ENCODE data around the gene TRMT1.
"Not testable (repeated sequence)": the region's sequence is repeated elsewhere in the genome, so short reads cannot be mapped to it uniquely, and the experiment has no call there.

Gene TRMT1

GRCh38 chr19:13150187-13150930 lies 33.8 kb upstream of the TRMT1 start, which contains the start of the genes IER2 and STX10:
IER2 (plus strand) TSS chr19:13150411; CDS start chr19:13153187, 2,776 bp downstream.
STX10 (minus strand) TSS chr19:13150375; CDS start chr19:13150173, 202 bp downstream.
- peak; percentile 94 for DNase-seq

- DNase-seq: peak; percentile 38
Measured at GRCh38 chr19:13149628-13150186, 33.2 kb upstream of the TRMT1 start.

GRCh38 chr19:13149173-13149627 lies 32.7 kb upstream of the TRMT1 start:
- not testable (repeated sequence) for DNase-seq

GRCh38 chr19:13146763-13147563 lies 30.4 kb upstream of the TRMT1 start:
- no peak for DNase-seq

DNA sequence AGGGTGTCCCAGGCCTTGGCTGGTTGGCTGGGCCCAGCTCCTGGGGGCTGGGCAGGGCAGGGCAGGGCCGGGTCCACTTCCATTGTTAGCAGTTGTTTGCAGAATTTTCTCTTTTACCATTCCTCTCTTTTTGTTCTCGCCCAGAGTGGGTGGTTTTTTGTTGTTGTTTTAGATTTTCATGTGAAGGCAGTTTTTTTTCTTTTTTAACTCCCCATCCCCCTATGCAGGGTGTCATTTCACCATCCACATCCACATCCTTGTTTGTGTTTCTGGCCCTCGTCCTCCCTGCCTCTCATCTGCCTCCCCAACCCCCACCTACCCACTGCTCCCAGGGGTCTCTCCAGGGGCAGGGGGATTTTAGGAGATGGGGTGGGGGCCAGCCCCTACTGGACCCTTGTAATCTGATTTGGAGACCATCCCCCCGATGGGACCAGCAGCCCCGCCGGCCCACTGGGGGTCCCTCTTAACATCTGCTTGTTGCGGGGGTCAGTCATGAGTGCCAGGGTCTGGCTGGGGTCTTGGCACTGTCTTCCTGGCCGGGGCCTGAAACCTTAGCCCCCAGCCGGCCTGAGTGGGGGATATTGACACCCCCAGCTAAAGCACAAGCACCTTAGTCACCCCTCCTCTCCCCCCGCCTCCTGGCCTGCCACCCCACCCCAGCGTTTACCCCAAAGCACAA lies 23.2 kb upstream of the TRMT1 start:
- no peak for DNase-seq

GRCh38 chr19:13138916-13139198 lies 22.3 kb upstream of the TRMT1 start:
- no peak for DNase-seq

- no peak for DNase-seq
Measured at GRCh38 chr19:13138171-13138915, 21.8 kb upstream of the TRMT1 start.

DNA sequence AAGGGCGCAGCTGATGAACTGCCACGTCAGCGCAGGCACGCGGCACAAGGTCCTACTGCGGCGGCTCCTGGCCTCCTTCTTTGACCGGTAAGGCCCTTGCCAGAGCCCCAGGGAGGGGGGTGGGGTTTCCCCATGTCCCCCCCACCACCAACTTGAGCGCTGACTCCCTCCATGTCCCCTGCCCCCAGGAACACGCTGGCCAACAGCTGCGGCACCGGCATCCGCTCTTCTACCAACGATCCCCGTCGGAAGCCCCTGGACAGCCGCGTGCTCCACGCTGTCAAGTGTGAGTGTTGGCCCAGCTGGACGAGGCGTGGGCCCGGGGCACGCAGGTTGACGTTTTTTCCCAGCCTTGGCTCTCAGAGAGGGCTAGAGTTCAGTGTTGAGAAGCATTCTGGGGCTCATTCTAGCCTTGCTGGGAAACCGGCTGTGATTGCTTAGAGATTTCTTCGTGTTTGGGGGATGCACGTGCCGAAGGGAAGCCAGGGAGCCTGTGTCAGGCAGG lies 20.8 kb upstream of the TRMT1 start:
- no peak for DNase-seq

DNA sequence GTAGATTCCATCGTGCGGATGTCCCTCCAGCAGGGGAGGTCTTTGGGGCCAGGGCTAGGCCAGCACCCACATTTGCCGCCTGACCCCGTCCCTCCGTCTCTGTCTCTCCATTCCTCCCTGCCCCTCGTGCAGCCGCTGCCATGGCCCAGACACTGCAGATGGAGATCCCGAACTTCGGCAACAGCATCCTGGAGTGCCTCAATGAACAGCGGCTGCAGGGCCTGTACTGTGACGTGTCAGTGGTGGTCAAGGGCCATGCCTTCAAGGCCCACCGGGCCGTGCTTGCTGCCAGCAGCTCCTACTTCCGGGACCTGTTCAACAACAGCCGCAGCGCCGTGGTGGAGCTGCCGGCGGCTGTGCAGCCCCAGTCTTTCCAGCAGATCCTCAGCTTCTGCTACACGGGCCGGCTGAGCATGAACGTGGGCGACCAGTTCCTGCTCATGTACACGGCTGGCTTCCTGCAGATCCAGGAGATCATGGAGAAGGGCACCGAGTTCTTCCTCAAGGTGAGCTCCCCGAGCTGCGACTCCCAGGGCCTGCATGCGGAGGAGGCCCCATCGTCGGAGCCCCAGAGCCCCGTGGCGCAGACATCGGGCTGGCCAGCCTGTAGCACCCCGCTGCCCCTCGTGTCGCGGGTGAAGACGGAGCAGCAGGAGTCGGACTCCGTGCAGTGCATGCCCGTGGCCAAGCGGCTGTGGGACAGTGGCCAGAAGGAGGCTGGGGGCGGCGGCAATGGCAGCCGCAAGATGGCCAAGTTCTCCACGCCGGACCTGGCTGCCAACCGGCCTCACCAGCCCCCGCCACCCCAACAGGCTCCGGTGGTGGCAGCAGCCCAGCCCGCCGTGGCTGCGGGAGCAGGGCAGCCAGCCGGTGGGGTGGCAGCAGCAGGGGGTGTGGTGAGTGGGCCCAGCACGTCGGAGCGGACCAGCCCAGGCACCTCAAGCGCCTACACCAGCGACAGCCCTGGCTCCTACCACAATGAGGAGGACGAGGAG lies 18.8 kb upstream of the TRMT1 start:
- DNase-seq: no peak

GRCh38 chr19:13134626-13135025 lies 18.1 kb upstream of the TRMT1 start:
- no peak for DNase-seq

DNA sequence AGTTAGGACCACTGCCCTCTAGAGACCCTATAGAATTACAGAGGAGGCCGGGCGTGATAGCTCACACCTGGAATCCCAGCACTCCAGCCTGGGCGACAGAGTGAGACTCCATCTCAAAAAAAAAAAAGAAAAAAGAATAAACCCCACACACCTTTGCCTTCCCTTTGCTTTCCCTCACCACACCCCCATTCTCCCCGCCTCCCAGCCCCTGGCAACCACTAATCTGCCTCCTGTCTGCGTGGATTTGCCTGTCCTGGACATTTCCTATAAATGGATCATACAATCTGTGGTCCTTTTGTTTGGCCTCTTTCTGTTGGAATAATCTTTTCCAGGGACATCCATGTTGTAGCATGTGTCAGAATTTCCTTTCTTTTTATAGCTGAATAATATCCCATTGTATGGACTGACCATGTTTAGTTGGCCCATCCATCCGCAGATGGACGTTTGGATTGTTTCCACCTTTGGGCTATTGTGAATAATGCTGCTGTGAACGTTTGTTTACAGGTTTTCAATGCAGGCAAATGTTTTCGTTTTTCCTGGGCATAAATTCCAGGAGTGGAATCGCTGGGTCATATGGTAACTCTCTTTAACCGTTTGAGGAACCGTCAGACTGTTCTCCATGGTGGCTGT lies 16.8 kb upstream of the TRMT1 start:
- DNase-seq: no peak

- DNase-seq: peak; percentile 71
Measured at GRCh38 chr19:13132471-13133180, 16.1 kb upstream of the TRMT1 start.

GRCh38 chr19:13130886-13131490 lies 14.4 kb upstream of the TRMT1 start:
- DNase-seq: no peak

- no peak for DNase-seq
Measured at GRCh38 chr19:13129384-13129783, 12.8 kb upstream of the TRMT1 start.

DNA sequence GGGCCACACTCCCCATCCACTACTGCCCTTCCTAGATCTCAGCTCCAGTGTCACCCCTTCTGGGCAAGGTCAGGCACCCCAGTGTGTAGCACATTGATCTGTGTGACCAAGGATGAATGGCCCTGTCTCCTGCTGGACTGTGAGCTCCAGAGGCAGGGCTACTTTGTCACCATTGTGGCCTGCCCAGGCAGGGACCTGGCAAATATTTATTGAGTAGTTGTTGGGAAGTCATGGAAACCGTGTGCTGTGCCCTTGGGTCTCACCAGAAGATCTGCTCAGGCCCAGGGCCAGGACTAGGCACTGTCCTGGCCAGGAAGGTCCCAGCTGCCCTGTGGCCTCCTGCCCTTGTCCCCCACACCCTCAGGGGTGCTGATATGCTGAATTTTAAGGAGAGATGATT lies 12.0 kb upstream of the TRMT1 start:
- DNase-seq: no peak

GRCh38 chr19:13127811-13128575 lies 11.5 kb upstream of the TRMT1 start:
- no peak for DNase-seq

DNA sequence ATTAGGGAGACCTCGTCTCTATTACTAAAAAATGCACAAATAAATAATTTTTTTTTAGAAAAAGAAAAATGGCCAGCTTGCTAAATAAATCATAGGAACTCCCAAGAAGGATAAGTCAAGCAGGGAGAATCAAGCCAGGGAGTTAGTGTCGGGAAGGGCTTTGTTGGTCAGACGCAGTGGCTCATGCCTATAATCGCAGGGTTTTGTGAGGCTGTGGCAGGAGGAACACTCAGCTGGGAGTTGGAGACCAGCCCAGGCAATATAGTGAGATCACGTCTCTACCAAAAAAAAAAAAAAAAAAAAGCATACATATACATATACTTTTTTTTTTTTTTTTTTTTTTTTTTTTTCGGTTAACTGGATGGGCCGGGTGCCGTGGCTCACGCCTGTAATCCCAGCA lies 10.5 kb upstream of the TRMT1 start:
- no peak for DNase-seq

Measured in stimulated activated naive CD4-positive, alpha-beta T cell treated with Interleukin-2 at 50 U/mL for 16 hours (primary cell).